GM19455 (cell line): ENCODE data around the gene ITIH4.

Experiments
- ATAC-seq: cut with Tn5 transposase; IDR thresholded peaks from one replicate; pipeline ENCODE4 v1.9.1; 2021; ENCODE audit not compliant: unreplicated experiment

The ITIH4 gene

DNA sequence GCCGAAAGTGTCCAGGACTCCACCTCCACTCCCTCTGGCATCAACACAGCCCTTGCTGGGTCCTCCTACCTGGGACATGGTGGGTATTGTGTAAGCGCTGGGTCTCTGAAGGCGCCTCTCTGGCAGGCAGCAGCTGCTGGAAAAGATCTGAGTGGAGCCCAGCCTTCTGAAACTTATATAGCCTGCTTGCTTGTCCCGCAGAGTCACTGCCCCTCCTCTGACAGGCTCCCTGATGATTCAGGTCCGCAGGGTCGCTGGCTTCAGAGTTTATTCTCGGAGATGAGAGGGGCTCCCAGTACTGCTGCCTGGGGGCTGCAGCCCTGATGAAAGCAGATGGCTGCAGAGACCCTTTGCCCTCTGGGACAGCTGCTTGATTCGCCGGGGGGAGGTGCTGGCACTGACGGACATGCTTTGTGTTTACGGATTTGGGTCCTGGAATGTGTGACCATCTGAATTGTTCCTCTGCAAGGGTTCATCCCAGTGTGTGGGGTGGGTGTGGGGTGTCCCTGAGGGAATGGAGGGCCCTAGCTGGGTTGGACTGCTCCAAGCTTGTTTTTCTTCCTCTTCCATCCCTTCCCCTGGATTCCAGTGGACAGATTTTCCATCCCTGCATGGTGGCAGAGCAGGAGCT, 4.5 kb upstream of the ITIH4 start, which contains the start of gene MUSTN1:
MUSTN1 (minus strand) TSS at position 149 of the 631 bp plus-strand sequence; CDS start at position 78, 71 bp downstream.
- no peak for ATAC-seq

DNA sequence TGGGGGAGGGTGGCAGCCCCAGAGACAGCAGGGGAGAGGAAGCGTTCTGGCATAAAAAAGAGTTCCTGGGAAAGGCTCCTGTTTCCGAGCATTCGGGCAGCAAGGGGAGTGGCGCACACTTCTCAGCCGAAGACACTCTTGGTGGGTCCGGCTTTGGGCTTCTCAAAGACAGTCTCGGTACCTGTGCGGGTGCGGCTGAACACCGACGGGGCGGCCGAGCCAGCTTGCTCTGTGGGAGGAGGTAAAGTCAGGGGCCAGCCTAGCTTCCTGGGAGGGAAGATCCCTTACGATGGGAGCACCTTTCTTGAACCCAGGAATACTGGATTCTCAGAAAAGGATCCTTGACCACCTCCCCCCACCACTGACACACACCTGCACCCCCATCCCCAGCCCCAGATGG, 2.7 kb upstream of the ITIH4 start:
- ATAC-seq: no peak

DNA sequence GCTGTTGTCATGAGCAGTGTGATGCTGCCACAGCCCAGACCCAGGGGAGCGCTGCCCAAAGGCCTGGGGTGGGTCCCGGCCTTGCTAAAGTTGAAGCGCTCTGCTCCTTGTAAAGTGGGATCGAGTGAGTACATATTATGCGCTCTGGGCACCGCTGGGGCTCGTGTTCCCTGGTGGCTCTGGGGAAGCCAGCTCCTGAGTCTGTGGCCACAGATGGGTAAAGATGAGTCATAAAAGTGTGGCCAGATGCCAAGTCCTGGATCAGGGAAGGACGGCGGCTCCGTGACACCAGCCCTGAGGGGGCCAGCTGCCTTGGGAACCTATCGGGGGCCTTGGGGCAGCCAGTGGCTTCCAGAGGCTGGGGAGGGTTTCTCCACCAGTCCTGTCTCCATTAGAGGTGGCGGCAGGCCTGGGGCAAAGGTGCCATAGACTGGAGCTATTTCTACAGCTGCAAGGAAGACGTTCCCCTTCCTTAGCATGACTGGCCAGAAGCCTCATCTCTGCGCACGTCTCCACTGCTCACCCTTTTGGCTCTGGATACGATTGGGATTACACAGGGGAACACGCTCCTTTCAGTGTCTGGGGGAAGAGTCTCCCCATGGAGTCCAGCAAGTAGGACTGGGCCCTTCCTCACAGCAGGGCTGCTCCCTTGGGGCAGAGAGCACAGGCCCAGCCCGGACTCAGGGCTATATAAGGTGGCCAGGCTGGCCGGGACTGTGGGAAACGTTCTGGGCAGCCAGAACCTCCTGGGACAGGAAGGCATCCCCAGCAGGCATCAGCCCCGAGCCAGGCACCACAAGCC, 1.2 kb upstream of the ITIH4 start:
- ATAC-seq: no peak

DNA sequence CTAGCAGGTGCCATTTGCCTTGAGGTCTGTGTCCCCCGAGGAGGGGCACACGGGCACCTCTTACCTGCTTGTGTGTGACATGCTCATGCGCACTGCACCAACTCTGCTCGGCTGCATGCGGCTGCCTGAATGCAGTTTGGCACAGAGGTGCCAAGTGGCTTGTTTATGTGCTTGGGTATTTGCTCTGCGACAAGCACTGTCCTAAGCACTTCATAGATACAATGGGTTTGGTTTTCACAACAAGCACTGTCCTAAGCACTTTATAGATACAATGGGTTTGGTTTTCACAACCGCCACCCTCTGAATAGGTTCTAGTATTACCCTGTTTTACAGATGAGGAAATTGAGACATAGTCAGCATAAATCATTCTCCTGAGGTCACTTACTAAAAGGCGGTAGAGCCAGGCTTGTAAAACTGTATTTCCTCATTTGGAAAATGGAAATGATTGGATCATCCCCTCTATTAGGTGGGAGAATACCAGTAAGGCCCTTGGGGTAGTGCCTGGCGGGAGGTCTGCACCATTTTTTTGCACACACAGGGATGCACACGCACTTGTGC, 487 bp downstream of the ITIH4 start:
- no peak for ATAC-seq

- ATAC-seq: no peak
These were observed 990 bp downstream of the ITIH4 start for GRCh38 chr3:52829482-52829881.

DNA sequence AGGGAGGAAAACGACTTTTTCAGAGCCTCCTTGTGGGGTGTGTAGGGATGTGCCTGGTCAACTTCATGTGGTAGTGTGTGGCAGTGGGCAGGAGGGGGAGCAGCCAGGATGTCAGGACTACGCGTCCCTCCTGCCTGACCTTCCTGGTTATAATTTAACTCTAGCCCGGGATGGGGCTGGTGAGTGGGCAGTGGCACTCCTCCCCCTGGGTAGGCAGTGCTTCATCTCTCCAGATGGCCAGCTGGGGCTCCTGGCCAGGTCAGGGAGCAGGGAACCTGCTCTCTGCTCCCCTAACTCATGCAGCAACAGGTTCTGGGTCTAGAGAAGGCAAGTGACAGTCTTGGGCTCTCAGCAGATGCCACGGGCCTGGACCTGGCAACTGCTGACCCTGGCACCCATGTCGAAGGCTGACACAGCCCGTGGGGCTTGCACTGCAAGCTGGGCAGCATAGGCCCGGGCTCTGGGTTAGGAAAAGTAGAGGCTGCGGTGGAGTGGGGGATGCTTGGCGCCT, 2.6 kb downstream of the ITIH4 start:
- ATAC-seq: no peak

GRCh38 chr3:52827441-52827840, 3.0 kb downstream of the ITIH4 start:
- no peak for ATAC-seq

GRCh38 chr3:52824037-52824436, 6.4 kb downstream of the ITIH4 start:
- no peak for ATAC-seq

DNA sequence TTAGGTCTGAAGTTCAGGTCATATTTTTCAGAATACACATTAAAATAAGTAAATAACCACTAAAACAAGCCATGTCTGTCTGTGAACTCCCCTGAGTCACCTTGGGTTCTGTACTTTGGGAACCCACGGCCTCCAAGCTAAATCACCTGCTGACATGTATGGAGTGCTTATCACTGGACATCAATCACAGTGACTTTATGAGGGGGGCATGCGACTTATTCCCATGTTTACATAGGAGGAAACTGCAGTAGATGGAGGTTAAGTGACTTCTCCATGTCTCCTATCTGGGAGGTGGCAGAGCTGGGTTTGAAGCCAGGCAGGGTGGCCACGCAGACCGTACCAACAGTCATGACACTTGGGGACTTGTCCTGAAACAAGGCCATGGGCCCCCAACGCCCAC, 8.1 kb downstream of the ITIH4 start:
- no peak for ATAC-seq

GRCh38 chr3:52820736-52821135, 9.7 kb downstream of the ITIH4 start:
- no peak for ATAC-seq

DNA sequence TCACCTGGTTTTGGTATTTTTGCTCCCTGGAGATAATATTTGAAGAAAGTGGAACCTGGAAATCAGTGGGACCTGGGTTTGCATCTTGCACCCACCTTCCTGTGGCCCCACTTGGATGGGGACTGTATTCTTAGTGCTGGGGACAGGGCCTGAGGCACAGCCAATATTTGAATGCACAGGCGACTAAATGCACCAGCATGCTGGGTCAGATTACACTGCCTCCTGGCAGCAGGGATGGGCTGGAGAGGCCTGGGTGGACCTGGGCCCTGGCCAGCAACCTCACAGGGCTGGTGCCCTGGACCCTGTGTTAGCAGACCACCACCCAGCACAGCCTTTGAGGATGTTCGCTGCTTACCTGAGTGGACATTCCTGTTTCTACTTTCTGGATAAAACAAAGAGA, 10.5 kb downstream of the ITIH4 start:
- no peak for ATAC-seq

DNA sequence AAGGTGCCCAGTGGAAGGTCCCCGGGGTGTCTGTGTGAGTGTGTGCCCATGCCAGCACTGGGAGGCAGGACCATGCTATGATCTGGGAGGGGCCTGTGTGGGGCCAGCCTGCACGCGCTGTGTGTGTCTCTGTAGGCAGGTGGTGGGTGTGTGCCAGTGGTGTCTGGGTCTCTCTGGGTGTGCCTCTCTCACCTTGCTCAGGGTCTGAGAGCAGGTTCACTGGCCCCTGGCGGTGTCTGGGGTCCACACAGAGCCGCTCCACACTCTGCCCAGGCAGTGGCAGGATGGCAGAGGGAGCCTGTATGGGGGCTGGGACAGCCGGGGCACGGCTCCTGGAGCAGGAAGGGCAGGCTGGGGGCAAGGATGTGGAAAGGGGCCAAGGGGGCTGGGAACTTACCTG, 12.6 kb downstream of the ITIH4 start:
- ATAC-seq: no peak

DNA sequence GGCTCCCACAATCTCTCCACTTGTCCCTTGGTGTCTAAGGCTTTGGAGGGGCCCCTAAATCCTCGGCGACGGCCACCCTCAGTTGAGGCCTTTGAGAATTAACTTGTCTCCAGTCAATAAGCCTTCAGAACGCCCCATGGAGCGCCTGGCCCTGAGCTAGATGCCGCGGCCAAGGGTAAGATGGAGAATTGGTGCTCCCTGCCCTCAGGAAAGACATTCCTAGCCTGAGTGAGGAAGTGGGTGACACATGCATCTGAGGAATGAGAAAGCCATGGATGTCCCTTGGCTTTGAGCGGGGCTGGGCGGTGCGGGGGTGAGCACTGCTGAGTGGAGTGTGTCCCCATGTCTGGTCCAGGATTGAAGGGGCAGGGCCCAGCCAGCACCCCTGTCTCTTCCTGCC, 13.3 kb downstream of the ITIH4 start:
- ATAC-seq: no peak

DNA sequence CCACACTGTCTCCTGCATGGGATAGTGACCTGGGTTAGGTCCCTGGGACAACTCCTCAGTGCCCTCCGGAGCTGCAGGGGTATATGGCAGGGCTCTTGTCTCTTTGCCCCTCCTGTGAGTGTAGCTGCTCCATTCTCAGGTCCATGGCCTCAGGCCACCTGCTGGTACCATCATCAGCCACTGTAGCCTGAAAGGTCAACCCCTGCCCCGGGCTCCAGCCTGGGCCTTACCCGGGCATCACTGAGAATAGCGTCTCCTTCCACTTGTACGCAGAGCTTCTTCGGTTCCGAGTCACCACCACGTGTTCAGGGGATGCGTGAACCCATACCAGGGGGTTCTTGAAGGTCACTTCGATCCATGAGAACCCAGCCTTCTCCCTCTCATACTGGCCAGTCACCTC, 13.8 kb downstream of the ITIH4 start:
- no peak for ATAC-seq

GRCh38 chr3:52816199-52816598, 14.3 kb downstream of the ITIH4 start:
- ATAC-seq: no peak

DNA sequence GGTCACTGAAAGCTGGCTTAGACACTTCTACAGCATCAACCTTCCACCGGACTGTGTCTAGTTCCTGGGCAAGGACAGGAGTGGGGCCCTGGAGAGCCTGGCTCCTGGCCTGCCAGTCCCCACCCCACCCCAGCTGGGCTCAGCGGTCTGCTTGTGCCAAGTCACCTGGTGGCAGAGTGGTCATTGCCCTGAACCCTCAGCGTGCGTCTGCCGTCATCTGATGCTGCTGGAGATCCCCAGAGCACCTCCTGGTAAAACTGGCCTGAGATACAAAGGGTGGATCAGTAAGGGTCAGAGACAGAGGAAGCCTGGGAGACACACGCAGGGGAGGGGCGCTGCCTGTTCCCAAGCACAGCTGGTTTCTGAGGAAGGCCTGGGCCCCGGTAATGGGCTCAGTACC, 16.7 kb downstream of the ITIH4 start:
- no peak for ATAC-seq

DNA sequence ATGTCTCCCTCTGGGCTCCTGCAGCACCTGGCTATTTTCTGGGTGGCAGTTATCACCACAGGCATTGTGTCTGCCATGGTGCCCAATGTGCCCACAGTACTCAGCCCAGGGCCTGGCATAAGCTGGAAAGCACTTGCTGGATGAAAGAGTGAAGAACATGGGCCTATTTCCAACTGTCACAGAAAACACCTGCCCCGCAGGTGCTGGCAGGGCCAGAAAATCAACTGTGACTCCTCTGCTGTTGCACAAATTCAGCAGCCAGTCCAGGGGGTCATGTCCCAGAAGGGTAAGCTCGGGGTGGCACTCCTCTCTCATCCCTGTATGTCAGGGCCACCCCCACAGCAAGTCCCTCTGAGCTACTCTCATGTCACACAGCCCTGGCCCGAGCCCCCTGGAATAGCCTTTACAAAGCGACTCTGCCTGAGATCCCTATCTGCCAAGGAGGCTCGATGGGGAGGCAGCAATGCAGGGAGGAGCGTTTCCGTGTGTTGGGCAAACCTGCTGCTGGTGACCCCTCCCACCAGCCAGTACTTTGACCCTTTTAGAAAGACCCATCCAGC, 18.9 kb downstream of the ITIH4 start:
- no peak for ATAC-seq

DNA sequence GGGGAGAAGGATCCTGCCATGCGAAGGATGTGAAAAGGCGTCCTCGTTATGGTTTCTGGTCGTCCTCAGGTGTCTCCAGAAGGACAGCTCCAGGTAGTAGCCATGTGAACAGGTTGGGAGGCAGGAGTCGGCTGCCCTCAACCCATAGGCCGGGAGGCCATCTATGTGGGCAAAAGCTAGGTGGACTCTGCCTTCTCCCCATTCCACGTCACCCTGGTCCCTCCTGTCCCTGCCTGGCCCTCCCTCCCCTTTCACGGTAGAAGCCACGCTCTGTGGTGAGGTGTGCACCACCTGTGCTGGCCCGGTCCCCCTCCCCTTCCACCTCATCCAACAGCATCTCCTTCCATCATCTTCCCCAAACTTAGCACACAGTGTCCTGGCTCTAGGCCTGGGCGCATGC, 19.5 kb downstream of the ITIH4 start:
- ATAC-seq: no peak

GRCh38 chr3:52809662-52810377, 20.7 kb downstream of the ITIH4 start:
- ATAC-seq: no peak

- ATAC-seq: no peak
These were observed 21.3 kb downstream of the ITIH4 start for GRCh38 chr3:52809149-52809548.
